ENCODE measurements around the gene KRT72. TPM values are rescaled to one million over a fixed set of nuclear protein-coding genes. Genes with fewer than 3 reads are reported as not detected.

The KRT72 gene
- total and polyA plus RNA-seq, 4 donors = not detected

DNA sequence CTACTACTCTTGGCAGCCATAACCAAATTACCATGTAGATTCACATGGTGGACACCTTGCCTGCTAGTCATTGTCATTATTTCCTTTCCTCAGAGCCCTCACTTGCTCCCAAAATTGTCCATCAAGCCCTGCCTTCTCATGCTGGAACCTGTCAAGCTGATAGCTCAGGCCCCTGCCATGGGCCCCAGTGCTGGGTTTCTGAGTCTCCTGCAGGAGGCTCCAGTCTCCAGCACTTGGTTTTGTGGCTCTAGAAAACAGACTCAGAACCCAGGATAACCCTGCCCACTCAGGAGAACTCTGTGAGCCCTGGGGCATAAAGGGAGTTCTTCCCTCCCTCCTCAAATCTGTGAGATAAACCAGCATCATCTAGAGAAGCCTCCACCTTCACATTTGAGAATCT is 59.1 kb downstream of the KRT72 start:
- Histone ChIP-seq H3K9me3 (ENCODE audit: control insufficient read depth in 4 of 4, low read length in 3 of 4) (no peaks in the 10 kb centered on the region), H3K36me3 (ENCODE audit: control insufficient read depth in 4 of 4, insufficient read depth in 3 of 4, low read depth in 1 of 4, low read length in 3 of 4) (no peaks in the 10 kb centered on the region), H3K9ac (ENCODE audit: low read depth in 1 of 2, low read length in 2 of 2) (no peak overlapping the region), H3K4me3 (ENCODE audit: low read depth in 1 of 3, low read length in 3 of 3) (no peak overlapping the region), H3K27me3 (ENCODE audit: control insufficient read depth in 4 of 4, insufficient read depth in 4 of 4, low read length in 3 of 4) (no peaks in the 10 kb centered on the region), H3K27ac (ENCODE audit: low read depth in 1 of 2, low read length in 2 of 2) (no peak overlapping the region), H3K4me1 (ENCODE audit: control insufficient read depth in 4 of 4, insufficient read depth in 4 of 4, low read length in 3 of 4) (no peaks in the 10 kb centered on the region)
- TF ChIP-seq HNF4G (IDR thresholded peaks at IDR 0.05) = no peak
- no peak for TF ChIP-seq YY1 (IDR thresholded peaks at IDR 0.05)
- TF ChIP-seq, protein P1, sequence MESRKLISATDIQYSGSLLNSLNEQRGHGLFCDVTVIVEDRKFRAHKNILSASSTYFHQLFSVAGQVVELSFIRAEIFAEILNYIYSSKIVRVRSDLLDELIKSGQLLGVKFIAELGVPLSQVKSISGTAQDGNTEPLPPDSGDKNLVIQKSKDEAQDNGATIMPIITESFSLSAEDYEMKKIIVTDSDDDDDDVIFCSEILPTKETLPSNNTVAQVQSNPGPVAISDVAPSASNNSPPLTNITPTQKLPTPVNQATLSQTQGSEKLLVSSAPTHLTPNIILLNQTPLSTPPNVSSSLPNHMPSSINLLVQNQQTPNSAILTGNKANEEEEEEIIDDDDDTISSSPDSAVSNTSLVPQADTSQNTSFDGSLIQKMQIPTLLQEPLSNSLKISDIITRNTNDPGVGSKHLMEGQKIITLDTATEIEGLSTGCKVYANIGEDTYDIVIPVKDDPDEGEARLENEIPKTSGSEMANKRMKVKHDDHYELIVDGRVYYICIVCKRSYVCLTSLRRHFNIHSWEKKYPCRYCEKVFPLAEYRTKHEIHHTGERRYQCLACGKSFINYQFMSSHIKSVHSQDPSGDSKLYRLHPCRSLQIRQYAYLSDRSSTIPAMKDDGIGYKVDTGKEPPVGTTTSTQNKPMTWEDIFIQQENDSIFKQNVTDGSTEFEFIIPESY (IDR thresholded peaks at IDR 0.05) = no peak
- no peak for TF ChIP-seq TAF1 (conservative IDR thresholded peaks at IDR 0.05)
- no peak for TF ChIP-seq SP1 (IDR thresholded peaks at IDR 0.05)
- TF ChIP-seq, protein P2, sequence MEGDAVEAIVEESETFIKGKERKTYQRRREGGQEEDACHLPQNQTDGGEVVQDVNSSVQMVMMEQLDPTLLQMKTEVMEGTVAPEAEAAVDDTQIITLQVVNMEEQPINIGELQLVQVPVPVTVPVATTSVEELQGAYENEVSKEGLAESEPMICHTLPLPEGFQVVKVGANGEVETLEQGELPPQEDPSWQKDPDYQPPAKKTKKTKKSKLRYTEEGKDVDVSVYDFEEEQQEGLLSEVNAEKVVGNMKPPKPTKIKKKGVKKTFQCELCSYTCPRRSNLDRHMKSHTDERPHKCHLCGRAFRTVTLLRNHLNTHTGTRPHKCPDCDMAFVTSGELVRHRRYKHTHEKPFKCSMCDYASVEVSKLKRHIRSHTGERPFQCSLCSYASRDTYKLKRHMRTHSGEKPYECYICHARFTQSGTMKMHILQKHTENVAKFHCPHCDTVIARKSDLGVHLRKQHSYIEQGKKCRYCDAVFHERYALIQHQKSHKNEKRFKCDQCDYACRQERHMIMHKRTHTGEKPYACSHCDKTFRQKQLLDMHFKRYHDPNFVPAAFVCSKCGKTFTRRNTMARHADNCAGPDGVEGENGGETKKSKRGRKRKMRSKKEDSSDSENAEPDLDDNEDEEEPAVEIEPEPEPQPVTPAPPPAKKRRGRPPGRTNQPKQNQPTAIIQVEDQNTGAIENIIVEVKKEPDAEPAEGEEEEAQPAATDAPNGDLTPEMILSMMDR (IDR thresholded peaks at IDR 0.05; ENCODE audit: low read depth, low read length, missing input control) = no peak
- TF ChIP-seq, protein P3, sequence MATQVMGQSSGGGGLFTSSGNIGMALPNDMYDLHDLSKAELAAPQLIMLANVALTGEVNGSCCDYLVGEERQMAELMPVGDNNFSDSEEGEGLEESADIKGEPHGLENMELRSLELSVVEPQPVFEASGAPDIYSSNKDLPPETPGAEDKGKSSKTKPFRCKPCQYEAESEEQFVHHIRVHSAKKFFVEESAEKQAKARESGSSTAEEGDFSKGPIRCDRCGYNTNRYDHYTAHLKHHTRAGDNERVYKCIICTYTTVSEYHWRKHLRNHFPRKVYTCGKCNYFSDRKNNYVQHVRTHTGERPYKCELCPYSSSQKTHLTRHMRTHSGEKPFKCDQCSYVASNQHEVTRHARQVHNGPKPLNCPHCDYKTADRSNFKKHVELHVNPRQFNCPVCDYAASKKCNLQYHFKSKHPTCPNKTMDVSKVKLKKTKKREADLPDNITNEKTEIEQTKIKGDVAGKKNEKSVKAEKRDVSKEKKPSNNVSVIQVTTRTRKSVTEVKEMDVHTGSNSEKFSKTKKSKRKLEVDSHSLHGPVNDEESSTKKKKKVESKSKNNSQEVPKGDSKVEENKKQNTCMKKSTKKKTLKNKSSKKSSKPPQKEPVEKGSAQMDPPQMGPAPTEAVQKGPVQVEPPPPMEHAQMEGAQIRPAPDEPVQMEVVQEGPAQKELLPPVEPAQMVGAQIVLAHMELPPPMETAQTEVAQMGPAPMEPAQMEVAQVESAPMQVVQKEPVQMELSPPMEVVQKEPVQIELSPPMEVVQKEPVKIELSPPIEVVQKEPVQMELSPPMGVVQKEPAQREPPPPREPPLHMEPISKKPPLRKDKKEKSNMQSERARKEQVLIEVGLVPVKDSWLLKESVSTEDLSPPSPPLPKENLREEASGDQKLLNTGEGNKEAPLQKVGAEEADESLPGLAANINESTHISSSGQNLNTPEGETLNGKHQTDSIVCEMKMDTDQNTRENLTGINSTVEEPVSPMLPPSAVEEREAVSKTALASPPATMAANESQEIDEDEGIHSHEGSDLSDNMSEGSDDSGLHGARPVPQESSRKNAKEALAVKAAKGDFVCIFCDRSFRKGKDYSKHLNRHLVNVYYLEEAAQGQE (IDR thresholded peaks at IDR 0.05) = no peak
- TF ChIP-seq, protein P4, sequence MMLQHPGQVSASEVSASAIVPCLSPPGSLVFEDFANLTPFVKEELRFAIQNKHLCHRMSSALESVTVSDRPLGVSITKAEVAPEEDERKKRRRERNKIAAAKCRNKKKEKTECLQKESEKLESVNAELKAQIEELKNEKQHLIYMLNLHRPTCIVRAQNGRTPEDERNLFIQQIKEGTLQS (IDR thresholded peaks at IDR 0.05) = no peak
- no peak for TF ChIP-seq HNF4A (conservative IDR thresholded peaks at IDR 0.05)
- no peak for TF ChIP-seq GABPA (IDR thresholded peaks at IDR 0.05 in 1 of 2, conservative IDR thresholded peaks at IDR 0.05 in 1 of 2)
- TF ChIP-seq, protein P5, sequence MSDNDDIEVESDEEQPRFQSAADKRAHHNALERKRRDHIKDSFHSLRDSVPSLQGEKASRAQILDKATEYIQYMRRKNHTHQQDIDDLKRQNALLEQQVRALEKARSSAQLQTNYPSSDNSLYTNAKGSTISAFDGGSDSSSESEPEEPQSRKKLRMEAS (IDR thresholded peaks at IDR 0.05) = no peak
- TF ChIP-seq FOXA1 (IDR thresholded peaks at IDR 0.05) = no peak
- no peak for TF ChIP-seq RAD21 (IDR thresholded peaks at IDR 0.05)
- no peak for TF ChIP-seq RXRA (IDR thresholded peaks at IDR 0.05)
- TF ChIP-seq EGR1 (IDR thresholded peaks at IDR 0.05; ENCODE audit: low read depth in 2 of 2) = no peak
- TF ChIP-seq NR2F2 (IDR thresholded peaks at IDR 0.05) = no peak
- no peak for DNase-seq (ENCODE audit: low spot score)

DNA sequence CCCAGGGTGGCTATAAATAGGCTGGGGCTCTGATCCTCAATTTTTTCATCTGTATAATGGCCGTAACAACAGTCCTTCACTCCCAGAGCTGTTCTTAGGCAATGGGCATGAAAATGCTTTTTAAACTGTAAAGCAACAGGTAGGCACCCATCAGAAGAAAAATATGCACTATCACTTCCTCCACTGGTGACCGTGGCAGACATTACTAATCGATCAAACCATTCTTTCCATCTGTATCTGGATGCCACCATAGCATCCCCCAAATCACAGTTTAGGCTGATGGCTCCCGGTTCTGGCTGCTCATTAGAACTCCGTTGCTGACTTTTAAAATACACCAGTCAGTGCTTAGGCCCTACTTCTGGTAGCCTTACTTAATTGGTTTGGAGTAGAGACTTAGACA is 59.6 kb downstream of the KRT72 start:
- Histone ChIP-seq H3K4me3 (ENCODE audit: low read depth in 1 of 3, low read length in 3 of 3) (no peak overlapping the region), H3K4me1 (ENCODE audit: control insufficient read depth in 4 of 4, insufficient read depth in 4 of 4, low read length in 3 of 4) (no peaks in the 10 kb centered on the region), H3K9me3 (ENCODE audit: control insufficient read depth in 4 of 4, low read length in 3 of 4) (no peaks in the 10 kb centered on the region), H3K27ac (ENCODE audit: low read depth in 1 of 2, low read length in 2 of 2) (no peak overlapping the region), H3K36me3 (ENCODE audit: control insufficient read depth in 4 of 4, insufficient read depth in 3 of 4, low read depth in 1 of 4, low read length in 3 of 4) (no peaks in the 10 kb centered on the region), H3K9ac (ENCODE audit: low read depth in 1 of 2, low read length in 2 of 2) (no peak overlapping the region), H3K27me3 (ENCODE audit: control insufficient read depth in 4 of 4, insufficient read depth in 4 of 4, low read length in 3 of 4) (no peaks in the 10 kb centered on the region)
- DNase-seq (ENCODE audit: low spot score) = no peak
- TF ChIP-seq HNF4A (conservative IDR thresholded peaks at IDR 0.05) (no peak), RXRA (IDR thresholded peaks at IDR 0.05) (no peak), TAF1 (conservative IDR thresholded peaks at IDR 0.05) (no peak), GABPA (IDR thresholded peaks at IDR 0.05 in 1 of 2, conservative IDR thresholded peaks at IDR 0.05 in 1 of 2) (no peak), NR2F2 (IDR thresholded peaks at IDR 0.05) (no peak), FOXA1 (IDR thresholded peaks at IDR 0.05) (no peak), YY1 (IDR thresholded peaks at IDR 0.05) (no peak), FOXA2 (IDR thresholded peaks at IDR 0.05) (no peak)
- TF ChIP-seq, protein P5 (IDR thresholded peaks at IDR 0.05) = no peak
- WGBS = 94% methylated on average over 5 of the region's 5 CpGs

Data from liver (tissue), 9 donors.